Thyroid gland (tissue), 4 donors: ENCODE data around the gene BUB1B.

Source experiments
- CTCF ChIP-seq, 6 experiments: fragments of 200-600 bp in 3 of 6; fragments of 450-650 bp in 3 of 6; sonication (generic) in 3 of 6; IDR thresholded peaks; one replicate each; pipeline ENCODE4 v1.5.1; 2016 to 2019; ENCODE audit warnings: antibody characterized with exemption in 6 of 6, mild to moderate bottlenecking in 2 of 6, inconsistent platforms in 1 of 6, moderate library complexity in 1 of 6
- POLR2A ChIP-seq, 2 donors: fragments of 450-650 bp; IDR thresholded peaks; one replicate each; pipeline ENCODE4 v1.6.1; 2017; ENCODE audit warnings: antibody characterized with exemption in 2 of 2, mild to moderate bottlenecking in 2 of 2, moderate library complexity in 1 of 2

DNA sequence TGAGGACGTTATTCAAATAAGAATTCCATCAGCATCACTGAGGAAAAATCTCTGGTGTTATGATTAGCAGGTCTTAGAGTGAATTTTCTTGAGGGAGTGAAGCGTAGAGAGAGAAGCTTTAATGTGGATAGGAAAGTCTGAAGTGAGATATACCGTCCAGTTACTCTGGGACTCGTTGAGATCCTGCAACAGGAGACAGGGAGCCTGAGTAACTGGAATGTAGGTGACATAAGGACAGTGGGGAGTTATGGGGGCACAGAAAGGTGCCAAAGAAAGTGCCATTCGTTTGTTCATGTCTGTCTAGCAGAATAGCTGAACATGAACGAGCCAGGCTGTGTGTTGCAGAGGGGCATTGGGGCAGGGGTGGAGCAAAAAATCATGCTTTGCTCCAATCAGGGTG lies 9.4 kb upstream of the BUB1B start:
- TF ChIP-seq CTCF (IDR thresholded peaks at IDR 0.05): no peak
- TF ChIP-seq POLR2A (IDR thresholded peaks at IDR 0.05): no peak
